ENCODE results near the gene ANKS6.

GRCh38 chr9:98698856-98699255, 97.5 kb downstream of the ANKS6 start:
- TF ChIP-seq CTCF (IDR thresholded peaks at IDR 0.05) (no peak), EP300 (IDR thresholded peaks at IDR 0.05) (no peak)

Measured in upper lobe of left lung (tissue), 4 donors.